ENCODE results near the gene ABCC8.

DNA sequence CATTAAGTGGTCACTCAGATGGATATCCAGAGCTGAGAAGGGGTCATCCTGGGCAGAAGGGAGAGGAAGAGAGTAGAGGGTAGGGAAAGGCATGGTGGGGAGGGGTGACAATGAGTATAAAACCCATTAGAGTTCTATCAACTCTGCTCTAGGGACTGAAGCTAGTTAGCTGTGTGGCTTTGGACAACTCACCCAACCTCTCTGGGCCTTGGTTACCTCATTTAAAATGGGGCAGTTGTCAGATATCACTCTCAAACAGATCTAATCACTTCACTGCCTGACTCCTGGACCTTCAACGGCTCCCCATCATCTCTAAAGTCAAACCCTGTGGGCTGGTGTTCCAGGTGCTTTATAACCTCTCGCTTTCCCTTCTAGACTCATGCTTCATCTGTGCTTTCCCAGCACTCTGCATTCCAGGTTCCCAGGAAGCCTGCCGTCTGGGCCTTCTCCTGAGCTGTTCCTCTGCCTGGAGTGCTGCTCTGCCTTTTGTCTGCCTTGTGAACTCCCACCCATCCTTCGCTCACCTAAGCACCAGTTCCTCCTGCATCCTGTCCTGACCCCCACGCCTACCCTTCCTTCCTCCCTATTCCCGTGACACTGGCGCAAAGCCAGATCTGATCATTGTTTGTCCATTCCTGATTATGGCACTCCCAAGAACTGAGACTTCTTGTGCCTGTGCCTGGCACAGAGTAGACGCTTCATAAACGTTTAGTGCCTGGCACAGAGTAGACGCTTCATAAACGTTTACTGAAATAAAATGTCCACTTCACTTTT lies 65.9 kb downstream of the ABCC8 start:
- TF ChIP-seq, protein P1, sequence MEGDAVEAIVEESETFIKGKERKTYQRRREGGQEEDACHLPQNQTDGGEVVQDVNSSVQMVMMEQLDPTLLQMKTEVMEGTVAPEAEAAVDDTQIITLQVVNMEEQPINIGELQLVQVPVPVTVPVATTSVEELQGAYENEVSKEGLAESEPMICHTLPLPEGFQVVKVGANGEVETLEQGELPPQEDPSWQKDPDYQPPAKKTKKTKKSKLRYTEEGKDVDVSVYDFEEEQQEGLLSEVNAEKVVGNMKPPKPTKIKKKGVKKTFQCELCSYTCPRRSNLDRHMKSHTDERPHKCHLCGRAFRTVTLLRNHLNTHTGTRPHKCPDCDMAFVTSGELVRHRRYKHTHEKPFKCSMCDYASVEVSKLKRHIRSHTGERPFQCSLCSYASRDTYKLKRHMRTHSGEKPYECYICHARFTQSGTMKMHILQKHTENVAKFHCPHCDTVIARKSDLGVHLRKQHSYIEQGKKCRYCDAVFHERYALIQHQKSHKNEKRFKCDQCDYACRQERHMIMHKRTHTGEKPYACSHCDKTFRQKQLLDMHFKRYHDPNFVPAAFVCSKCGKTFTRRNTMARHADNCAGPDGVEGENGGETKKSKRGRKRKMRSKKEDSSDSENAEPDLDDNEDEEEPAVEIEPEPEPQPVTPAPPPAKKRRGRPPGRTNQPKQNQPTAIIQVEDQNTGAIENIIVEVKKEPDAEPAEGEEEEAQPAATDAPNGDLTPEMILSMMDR (IDR thresholded peaks at IDR 0.05) = no peak
- no peak for TF ChIP-seq POLR2A (IDR thresholded peaks at IDR 0.05)

Data from right lobe of liver (tissue), 4 donors.